ENCODE results near the gene SRMS.
A peak's percentile ranks its signal among the peaks of the same experiment; 100 is the strongest.

Gene SRMS

GRCh38 chr20:63557481-63557891 is 9.9 kb upstream of the SRMS start:
- no peak for DNase-seq (ENCODE audit: insufficient read length, low spot score)
- TF ChIP-seq CTCF (IDR thresholded peaks at IDR 0.05; ENCODE audit: insufficient read depth, missing control alignments) = no peak
- no peak for FAIRE-seq

GRCh38 chr20:63556873-63557478 is 9.4 kb upstream of the SRMS start:
- DNase-seq (ENCODE audit: insufficient read length, low spot score) = no peak
- TF ChIP-seq CTCF (IDR thresholded peaks at IDR 0.05; ENCODE audit: insufficient read depth, missing control alignments) = no peak
- FAIRE-seq = no peak

GRCh38 chr20:63555661-63556381 is 8.3 kb upstream of the SRMS start:
- no peak for DNase-seq (ENCODE audit: insufficient read length, low spot score)
- no peak for FAIRE-seq
- TF ChIP-seq CTCF (IDR thresholded peaks at IDR 0.05; ENCODE audit: insufficient read depth, missing control alignments) = no peak

- TF ChIP-seq CTCF (IDR thresholded peaks at IDR 0.05; ENCODE audit: insufficient read depth, missing control alignments) = no peak
- FAIRE-seq (no peak), DNase-seq (ENCODE audit: insufficient read length, low spot score) (no peak)
These were observed 7.1 kb upstream of the SRMS start for GRCh38 chr20:63554361-63555278.

GRCh38 chr20:63553933-63554290 is 6.4 kb upstream of the SRMS start, which contains the start of gene FNDC11:
TSS of gene FNDC11 (plus strand) at chr20:63554159. CDS start at chr20:63555664, 1,505 bp downstream.
- FAIRE-seq (no peak), DNase-seq (ENCODE audit: insufficient read length, low spot score) (no peak)
- TF ChIP-seq CTCF (IDR thresholded peaks at IDR 0.05; ENCODE audit: insufficient read depth, missing control alignments) = no peak

GRCh38 chr20:63553251-63553932 is 5.8 kb upstream of the SRMS start:
- peak; percentile 78 for DNase-seq (ENCODE audit: insufficient read length, low spot score)
- no peak for TF ChIP-seq CTCF (IDR thresholded peaks at IDR 0.05; ENCODE audit: insufficient read depth, missing control alignments)
- no peak for FAIRE-seq

Measured in D721Med (cell line).